Nucleus accumbens (tissue), 56 donors: ENCODE measurements around the gene EML2.

Source experiments
- DNase-seq, 56 donors: peaks; one replicate each; lab custom pipeline; 2025; lab: John Stamatoyannopoulos, UW

Gene EML2

GRCh38 chr19:45564131-45564780, 74.9 kb downstream of the EML2 start:
- no peak for DNase-seq

- no peak for DNase-seq
Observed at GRCh38 chr19:45560686-45561085, 78.5 kb downstream of the EML2 start.

GRCh38 chr19:45560038-45560437, 79.2 kb downstream of the EML2 start:
- no peak for DNase-seq
